ENCODE data around the gene ROBO2.

GRCh38 chr3:77328690-77329089 lies 288.8 kb downstream of the ROBO2 start:
- TF ChIP-seq CTCF (IDR thresholded peaks at IDR 0.05), result no peak
- no peak for TF ChIP-seq POLR2A (IDR thresholded peaks at IDR 0.05)
- no peak for TF ChIP-seq POLR2AphosphoS5 (IDR thresholded peaks at IDR 0.05; ENCODE audit: insufficient read depth in 1 of 2, low read depth in 1 of 2)

Data from vagina (tissue), 2 donors.